ENCODE results near the gene RUNX3.
"Not testable (repeated sequence)": the region's sequence is repeated elsewhere in the genome, so short reads cannot be mapped to it uniquely, and the experiment has no call there.

RUNX3 gene

DNA sequence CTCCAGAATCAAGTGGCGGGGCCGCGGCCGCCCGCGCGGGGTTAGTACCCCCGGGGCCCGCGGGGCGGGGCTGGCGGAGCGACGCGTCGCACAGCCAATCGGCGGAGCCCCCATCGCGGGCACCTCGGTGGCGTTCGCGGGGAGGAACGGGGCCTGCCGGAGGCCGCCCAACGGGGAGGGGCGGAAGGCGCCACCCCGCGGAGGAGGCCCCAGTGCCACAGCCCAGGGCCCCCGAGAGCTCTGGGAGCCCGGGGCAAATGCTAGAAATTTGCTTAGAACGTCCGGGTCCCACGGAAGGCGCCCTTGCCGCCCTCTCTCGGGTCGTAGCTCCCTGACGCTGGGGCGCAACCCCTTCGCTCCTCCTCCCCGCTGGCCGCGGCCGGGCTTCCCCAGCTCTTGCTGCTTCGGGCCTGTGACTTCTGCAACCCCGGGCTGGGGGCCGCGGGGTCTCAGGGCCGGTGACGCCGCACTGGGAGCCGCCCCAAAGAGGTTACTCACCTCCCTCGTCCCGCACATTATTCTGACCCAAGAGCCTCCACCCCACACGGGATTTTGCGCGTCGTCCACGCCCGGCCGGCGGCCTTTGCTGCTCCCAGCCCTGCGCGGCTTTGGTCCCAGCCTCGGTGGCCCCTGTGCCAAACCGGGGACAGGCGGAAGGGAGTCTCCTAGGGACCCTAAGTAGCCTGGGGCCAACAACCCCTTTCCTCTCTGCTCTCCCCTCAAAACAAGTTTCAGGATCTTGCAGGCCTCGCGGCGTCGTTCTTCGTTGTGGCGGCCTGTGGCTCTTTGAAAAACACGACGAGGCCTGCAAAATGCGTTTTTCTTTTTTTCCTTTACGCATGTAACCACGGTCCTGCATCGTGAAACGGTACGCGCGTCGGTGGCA, at the start of gene RUNX3:
RUNX3 (minus strand) TSS at position 17 of the 886 bp plus-strand sequence. CDS start 408 bp downstream, outside the sequence.
- peak; percentile 96 for DNase-seq (ENCODE audit: low spot score)

- DNase-seq (ENCODE audit: low spot score) = not testable (repeated sequence)
Measured at GRCh38 chr1:24979232-24979631, 49.2 kb upstream of the RUNX3 start.

DNA sequence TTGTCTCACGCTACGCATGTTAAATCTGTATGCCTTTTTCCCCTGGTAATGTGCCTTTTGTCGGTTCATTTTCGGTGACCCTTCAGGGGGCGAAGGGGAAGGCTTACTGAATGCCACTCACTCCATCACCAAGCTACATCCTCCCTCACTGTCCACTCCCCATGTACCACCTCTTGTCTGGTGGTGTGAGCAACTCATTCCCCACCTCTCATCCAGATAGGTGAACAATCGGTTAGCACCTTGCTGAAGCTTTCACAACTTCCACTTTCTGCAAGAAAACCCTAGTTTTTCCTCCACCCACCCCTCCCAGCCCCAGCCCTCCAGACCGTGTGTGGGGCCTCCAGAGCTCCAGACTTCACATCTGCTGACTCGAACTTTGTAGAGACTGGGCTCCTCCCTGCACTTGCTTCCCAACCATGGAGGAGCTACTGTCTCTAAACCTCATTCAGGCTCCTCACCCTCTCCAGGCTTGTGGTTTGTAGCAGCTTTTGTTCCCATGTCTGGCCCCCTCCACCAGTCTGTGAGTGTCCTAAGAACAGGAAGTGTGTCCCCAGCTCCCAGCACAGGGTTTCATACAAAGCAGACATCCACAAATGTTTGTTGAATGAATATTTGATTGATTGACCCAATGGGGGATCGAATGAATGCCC, 48.4 kb upstream of the RUNX3 start:
- no peak for DNase-seq (ENCODE audit: low spot score)

GRCh38 chr1:24975391-24975790, 45.3 kb upstream of the RUNX3 start:
- no peak for DNase-seq (ENCODE audit: low spot score)

- DNase-seq (ENCODE audit: low spot score) = no peak
Measured at GRCh38 chr1:24973315-24973714, 43.2 kb upstream of the RUNX3 start.

GRCh38 chr1:24972915-24973242, 42.8 kb upstream of the RUNX3 start:
- no peak for DNase-seq (ENCODE audit: low spot score)

DNA sequence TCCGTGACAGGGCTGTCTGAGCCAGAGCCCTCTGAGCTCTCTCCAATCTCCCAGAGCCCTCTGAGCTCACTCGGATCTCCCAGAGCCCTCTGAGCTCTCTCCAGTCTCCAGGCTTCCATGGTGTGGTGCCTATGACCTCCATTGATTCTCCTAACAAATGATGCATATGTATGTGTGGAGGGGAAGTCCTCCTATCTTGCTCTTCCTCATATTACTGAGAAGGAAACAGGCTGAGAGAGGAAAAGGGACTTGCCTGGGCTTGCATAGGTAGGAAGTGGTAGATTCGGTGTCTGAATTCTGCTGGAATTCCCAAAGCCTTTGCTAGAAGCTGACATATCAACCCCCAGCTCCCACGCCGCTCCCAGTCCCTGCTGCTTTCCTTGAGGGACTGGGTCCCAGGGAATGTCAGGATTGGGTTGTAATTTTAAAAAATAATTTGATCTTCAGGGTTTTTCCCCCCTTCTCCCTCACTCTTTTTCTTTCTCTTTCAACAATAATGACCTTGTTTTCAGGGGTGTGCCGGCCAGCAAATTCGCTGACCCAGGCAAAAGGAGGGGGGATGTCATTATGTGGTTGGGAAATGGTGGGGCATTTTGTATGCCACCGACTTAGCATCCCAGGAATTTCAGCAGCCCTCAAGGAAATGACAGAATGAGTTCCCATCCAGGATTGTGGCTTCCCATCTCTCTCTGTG, 42.3 kb upstream of the RUNX3 start:
- no peak for DNase-seq (ENCODE audit: low spot score)

DNA sequence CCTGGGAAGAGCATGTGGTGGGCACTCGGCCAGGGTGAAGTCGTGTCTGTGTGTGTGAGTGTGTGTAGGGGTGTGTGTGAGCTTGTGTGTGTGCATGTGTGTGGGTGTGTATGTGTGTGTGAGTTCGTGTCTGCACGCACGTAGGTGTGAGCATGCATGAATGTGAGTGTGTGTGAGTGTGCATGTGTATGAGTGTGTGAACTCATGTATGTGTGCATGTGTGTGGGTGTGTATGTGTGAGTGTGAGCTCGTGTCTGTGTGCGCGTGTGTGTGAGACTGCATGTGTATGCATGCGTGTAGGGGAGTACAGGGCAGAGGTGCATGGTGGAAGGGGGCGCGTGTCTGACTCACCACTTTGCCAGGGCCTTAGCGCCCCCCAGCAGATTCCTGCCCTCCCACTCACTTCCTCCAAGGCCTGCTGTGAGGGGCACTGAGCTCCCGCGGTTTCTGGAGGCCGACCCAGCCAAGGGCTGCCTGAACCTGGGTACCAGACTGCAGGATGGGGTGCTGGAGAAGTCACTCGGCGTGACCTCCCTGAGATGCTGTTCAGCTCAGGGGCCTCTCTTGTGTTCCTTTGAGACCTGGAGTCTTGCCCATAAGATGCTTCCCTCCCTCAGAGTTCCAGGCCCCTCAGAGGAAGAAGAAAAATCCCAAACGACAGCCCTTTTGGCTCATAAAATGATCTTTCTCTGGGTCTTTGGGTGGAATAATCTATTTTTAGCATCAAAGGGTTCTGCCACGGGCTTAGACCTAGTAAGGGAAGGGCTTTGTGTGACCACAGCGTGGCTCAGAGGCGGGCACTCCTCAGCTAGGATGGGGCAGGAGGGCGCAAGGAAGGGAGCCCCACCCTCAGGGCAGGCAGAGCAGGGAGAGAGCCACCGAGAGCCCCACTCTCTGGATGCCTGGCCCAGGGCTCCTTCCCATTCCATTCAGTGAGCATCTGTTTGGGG, 41.1 kb upstream of the RUNX3 start:
- DNase-seq (ENCODE audit: low spot score) = no peak

GRCh38 chr1:24970399-24970753, 40.3 kb upstream of the RUNX3 start:
- DNase-seq (ENCODE audit: low spot score) = peak; percentile 47

GRCh38 chr1:24969596-24970398, 39.7 kb upstream of the RUNX3 start:
- DNase-seq (ENCODE audit: low spot score) = no peak

DNA sequence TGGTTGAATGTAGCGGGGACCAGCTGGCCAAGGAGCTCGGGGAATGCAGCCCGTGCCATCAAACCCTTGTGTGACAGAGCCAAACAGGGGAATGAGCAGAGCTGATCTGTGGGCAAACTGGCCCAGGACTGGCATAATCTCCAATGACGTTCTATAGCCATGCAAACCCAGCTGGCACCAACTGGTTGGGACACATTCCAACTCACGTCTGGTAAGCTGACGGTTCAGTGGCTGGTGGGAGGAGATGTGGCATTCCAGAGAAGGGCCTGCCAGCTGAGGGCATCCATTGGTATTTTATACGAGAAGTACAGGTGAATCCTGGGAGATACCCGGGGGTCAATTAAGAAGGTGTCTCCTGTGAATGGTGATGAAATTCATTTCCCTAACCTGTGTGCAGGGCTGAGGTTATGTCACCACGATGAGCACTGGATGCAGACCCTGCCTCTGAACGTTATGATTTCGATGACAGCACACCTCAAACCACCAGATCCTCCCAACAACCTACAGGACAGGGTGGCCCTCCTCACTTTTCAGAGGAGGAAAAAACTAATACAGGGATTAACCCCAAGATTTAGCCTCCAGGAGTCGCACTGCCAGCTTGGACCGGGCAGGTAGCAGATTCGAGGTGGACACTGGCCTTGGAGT, 39.0 kb upstream of the RUNX3 start:
- no peak for DNase-seq (ENCODE audit: low spot score)

- no peak for DNase-seq (ENCODE audit: low spot score)
Measured at GRCh38 chr1:24967962-24968361, 37.9 kb upstream of the RUNX3 start.

DNA sequence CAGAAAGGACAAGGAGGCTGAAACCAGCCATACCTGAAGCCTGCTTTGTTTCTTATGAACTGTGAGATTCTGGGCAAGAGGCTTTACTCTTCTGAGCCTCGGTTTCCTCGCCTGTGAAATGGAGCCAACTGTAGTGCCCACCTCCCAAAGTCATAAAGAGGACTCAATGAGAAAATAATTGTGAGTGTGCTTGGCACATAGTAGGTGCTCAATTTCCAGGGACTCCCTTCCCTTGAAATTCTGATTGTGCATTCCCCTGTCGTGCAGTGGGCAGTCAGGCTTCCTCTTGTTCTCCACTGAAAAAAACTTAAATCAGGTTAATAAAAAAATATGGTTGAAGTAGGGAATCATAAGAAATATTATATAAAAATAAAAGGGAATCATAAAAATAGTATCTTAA, 37.5 kb upstream of the RUNX3 start:
- DNase-seq (ENCODE audit: low spot score) = no peak

- peak; percentile 78 for DNase-seq (ENCODE audit: low spot score)
Measured at GRCh38 chr1:24966724-24967346, 36.8 kb upstream of the RUNX3 start.

- DNase-seq (ENCODE audit: low spot score) = no peak
Measured at GRCh38 chr1:24966121-24966723, 36.1 kb upstream of the RUNX3 start.

DNA sequence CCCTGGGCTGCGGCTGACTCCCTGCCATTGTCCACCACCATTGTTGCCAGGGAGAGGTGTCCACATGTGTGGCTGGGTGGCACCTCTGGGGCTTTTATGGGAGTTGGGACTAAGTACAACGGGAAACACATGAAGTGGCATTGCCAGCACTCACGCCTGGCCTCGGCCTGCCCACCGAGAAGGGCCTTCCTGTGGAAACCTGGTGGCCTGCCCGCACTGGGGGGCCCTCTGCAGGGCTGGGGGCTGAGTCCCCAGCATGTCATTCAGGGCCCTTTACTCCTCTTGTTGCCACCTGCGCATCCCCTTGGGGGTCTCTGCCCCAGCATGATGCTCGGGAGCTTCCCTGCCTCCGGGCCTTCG, 35.5 kb upstream of the RUNX3 start:
- no peak for DNase-seq (ENCODE audit: low spot score)

DNA sequence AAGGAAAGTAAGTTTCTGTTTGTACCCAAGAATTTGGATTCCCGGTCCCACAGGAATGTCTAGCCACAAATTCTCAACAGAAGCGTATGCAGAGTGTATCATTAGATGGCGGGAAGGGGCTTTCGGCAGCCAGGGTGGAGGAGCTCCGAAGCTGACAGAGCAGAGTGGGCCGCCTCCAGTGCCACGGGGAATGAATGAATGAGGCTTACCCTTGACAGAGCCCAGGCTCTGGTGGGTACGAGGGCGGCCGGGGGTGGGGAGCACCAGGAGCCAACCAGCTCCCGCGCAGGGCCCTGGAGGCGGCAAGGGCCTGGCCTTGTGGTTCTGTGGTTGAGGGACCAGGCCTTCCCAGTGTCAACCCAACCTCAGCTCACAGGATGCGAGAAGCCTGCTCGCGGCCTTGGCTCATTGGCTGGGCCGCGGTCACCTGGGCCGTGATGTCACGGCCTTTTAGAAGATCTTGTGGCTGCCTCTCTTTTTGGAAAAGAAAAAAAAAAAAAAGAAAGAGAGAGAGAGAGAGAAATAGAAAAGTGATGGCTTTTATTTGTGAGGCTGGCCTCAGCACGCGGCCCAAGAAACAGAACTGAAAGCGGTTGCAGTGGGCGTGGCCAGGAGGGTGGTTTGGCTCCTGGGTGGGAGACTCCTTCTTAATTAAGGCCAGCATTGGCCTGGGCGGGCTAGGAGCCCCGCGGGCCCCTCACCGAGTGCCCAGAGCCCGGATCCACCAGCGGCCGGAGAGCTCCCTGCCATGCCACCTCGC, 34.9 kb upstream of the RUNX3 start:
- no peak for DNase-seq (ENCODE audit: low spot score)

DNA sequence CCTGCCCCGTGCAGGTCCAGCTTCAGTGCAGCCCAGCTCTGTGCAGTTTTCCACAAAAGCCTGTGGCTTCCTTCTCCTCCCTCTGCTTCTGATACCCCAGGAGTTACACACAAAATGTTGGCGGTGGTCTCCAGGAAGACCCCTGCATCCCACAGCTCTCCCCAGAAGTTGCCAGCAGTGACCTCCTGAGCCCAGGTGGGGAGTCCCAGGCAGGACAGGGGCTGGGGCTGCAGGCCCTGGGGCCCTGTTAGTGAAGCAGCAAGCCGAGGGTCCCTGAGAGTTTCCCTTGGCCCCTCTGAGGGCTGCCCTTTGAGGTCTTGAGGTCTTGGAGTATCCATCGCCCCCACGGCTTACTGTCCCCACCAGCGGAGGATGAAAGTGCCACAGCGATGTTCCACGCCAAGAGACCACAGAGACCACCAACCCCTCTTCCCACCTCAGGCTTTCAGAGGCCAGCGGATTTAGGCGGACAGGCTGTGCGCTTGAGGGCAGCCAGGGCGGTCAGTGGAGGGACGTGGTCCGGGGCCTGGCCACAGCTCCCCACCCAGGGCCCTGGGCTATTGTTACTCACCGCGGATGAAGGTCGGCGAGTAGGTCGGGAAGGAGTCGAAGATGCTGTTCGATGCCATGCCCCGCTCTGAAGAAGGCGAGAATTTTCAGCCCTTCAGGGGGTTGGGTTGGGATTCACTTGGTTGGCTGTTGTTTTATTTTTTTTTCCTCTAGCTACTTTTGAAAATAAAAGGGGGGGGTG, 34.0 kb upstream of the RUNX3 start:
- DNase-seq (ENCODE audit: low spot score) = no peak
